Inferior parietal cortex (tissue), 1 donor: ENCODE measurements around the gene SH2D4B.

Experiments
- DNase-seq: peaks from one replicate; pipeline ENCODE4 v3.0.0-alpha.2; 2016; ENCODE audit errors: extremely low spot score

Gene SH2D4B

DNA sequence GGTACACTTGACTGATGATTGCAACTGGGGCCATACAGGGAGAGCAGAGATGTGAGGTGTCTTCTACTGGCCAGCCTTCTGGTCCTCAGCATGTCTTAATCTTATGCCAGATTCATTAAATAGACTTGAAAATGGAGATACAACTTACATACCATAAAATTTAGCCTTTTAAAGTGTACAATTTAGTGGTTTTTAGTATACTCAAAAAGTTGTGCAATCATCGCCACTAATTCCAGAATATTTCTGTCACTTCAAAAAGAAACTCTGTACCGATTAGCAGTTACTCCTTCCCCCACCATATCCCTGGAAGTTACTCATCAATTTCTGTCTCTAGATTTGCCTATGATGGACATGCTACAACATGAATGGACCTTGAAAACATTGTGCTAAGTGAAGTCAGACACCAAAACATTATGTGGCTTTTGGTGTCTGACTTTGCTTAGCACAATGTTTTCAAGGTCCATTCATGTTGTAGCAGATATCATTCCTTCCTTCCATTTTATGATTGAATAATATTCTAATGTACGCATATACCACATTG lies 53.0 kb downstream of the SH2D4B start:
- no peak for DNase-seq

DNA sequence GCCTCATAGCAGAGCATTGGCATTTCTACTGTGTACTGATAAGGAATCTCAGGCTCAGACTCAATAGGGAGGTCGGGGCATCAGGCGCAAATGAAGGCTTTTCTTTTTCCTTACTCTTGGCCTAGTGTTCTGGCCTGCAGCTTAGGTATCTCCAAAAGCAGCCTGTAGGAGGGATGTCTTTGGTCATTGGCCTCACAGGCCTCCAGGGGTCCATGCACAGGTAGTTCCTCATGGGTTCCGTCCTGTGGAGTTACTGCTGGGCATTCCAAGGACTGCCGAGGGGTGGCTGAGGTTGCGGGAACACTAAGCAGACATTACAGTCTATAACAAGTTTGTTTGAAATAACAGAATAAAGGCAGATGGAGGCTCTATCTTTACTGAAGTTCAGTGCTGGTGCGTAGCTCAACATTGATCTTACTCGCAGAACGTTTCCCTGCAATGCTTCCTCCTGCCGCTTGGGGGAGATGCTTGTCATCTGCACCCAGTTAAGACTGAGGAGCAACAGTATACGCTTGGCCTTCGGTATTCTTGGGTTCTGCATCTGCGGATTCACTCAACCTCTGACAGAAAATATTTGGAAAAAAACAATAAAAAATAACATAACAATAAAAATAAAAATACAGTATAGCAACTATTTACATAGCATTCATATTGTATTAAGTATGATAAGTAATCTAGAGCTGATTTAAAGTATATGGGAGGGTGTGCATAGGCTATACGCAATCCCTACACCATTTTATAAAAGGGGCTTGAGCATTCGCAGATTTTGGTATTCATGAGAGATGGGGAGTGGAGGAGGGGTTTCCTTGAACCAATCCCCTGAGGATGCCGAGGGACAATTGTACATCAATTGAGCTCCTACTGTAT lies 58.9 kb downstream of the SH2D4B start:
- no peak for DNase-seq

DNA sequence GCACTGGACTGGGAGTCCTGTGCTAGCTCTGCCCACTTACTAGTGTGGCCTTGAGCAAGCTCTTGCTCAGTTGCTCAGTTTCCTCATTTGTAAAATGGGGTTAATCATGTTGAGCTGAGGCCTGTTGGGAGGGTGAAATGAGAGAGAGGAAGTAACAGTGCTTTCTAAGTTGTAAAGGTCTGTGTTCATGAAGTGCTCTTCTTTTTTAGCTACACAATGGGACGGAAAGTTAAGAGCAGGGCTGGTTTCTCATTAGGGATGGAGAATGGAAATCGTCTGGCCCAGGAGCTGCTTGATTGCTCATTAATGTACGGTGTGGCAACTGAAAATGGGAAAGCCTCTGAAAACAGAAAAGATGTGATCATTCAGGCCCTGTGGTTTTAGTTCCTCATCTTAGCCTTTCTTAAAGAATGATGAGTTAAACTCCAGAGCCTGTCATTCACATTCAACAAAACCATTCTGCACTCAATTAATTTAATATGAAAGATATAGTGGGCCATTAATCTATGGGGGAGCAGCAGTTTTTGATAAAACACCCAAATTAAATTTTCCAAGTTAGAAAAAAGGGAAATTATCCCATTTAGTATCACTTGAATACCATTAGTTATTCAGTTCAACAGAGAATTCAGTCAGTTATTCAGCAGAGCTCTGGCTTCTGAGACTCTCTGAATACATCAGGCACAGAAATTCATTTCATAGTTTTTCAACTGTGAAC lies 60.5 kb downstream of the SH2D4B start:
- DNase-seq, result no peak

DNA sequence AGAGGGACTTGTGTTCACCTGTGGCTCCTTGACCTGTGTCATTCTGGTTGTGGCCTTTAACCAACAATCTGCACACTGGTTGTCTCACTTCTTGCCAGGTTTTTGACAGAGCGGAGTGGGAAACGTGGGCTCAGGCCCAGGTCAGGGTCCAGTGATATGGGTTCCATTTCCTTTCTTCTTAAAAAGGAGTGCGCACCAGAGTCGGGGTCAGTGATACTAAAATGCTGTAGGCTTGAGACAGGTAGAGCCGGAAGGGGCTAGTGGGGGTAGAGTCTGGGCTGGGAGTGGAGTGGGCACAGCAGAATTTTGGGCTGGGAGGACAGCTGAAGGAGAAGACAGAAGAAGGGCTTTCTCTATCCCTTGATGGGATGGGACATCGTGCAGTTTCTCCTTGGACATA lies 61.2 kb downstream of the SH2D4B start:
- no peak for DNase-seq

DNA sequence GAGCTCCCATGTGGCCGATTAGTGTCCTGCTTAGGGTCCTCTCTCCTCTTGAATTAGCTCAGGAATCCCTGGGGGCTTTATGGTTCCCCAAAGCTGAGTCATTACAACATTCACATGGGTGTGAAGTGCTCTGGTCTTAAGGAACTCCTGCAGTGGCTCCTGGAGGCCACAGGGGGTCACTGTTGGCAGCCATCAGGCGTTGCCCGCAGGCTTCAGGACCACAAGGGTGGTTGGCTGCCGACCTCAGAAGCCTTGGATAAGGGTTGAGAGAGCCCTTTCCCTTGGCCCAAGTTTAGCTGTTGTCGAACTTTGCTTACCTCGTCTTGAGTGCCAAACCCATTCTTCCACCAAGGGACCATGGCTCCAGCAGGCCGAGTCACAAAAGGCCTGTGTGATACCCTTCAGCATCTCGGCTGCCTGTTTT lies 61.7 kb downstream of the SH2D4B start:
- peak; percentile 49 for DNase-seq

DNA sequence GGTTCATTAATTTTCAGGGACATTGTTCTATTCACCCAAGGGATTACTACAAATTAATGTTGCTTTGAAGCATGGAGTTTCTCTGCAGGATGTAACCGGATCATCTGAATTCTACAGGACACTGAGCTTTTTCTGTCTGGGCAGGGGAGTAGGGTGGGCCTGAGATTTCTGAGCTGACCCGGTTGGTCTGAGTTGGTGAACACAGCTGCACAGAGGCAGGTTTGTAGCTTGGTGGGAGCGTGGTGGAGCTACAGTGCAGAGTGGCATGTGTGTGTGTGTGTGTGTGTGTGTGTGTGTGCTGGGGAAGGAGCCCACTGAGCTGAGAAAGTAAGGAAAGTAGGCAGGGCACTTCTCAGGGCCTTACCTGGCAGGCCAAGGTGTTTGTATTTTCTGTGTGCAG lies 62.6 kb downstream of the SH2D4B start:
- no peak for DNase-seq

DNA sequence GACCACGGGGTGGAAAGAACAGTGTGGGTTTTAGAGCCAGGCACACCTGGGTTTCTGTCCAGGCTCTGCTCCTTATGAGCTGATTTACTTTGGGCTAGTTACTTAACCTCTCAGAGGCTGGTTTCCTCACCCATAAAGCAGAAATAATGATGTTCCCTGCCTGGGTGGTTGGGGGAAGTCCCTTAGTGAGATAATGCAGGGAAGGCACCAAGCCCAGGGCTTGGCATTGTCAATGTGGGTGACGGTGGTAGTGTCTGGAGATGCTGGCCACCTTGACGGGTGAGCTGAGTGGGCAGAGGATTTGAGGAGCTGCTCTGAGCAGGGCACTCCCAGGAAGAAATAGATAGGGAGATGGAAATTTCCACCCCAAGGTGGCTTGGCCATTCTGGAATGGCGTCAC lies 65.2 kb downstream of the SH2D4B start:
- no peak for DNase-seq

DNA sequence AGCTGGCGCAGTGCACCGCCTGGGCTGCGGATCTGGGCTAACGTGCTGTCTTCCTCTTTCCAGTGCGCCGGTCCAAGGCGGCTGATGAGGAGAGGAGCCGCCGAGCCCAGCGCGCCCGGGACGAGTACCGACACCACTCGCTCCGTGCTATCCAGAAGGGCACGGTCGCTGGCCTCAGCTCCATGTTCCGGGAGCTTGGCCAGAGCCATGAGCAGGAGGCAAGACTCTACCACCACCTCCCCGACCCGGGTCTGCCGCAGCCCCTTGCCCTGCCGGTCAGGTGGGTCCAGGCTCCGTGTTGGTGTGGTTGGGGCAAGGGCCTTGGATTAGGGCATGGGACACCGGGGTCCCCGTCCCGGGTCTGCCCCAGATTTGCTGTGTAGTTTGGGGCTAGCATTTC lies 65.8 kb downstream of the SH2D4B start:
- DNase-seq, result no peak

DNA sequence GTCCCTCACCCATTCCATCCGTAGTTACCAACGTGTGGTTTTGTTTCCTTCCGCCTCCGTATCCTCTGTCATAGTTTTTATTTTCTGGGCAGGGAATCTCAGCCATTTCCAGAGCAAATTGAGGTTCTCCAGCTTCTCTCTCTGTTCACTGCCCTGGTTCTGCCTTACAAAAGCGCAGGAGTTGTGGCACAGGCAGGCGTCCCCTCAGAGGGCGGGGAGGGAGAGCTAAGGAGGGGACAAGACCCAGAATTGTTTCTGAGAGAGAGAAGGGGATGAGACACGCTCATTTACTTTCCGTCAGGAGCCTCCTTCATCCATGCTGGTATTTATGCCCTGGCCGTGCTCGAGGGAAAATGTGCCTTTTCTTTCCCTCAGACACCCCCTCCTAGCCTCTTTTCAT lies 71.0 kb downstream of the SH2D4B start:
- DNase-seq, result no peak

DNA sequence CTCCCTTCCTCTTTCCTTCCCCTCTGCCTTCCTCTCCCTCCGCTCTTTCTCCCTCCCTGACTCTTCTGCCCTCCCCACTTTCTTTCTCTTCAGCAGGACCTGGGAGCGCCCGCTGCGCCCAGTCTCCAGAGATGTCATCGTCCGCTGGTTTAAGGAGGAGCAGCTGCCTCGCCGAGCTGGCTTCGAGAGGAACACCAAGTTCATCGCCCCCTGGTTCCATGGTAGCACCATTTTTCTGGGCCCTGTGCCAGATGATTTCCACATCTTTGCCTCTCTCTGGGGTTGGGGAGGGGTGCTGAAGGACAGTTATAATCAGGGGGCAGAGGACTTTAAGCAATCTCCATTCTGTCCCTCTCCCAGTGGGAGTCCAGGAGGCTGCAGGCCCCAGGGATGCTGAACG lies 71.6 kb downstream of the SH2D4B start:
- no peak for DNase-seq

DNA sequence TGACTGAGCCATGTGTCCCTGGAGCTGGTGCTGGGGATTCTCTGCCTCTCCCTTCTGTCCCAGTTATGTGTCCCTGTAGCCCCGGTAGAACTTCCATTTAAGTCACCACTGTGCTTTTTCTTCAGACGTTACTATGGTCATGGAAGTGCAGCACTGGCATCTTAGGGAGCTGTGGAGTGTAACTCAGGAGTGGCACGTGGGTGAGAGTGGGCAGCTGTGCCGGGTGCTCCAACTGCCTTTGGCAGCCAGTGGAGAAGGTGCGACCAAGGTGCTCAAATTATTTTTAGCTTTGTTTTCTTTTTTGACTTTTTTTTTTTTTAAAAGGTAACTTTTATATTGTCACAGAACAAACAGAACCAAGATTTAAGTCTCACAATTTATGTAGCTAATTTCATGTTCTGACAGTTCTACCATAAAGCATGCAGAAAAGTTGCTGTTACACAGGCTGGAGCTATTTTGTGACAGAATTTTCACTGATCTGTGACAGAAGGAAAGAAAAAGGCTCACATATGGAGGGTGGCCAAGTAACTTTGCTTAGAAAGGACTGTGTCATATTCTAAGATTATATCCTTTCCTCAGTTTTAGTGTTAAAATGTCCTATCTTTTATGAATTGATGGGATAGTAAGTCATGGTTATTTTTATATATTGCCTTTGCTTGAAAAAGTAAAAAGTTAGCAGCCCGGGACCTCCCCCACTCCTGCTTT lies 73.9 kb downstream of the SH2D4B start:
- DNase-seq, result peak; percentile 38

DNA sequence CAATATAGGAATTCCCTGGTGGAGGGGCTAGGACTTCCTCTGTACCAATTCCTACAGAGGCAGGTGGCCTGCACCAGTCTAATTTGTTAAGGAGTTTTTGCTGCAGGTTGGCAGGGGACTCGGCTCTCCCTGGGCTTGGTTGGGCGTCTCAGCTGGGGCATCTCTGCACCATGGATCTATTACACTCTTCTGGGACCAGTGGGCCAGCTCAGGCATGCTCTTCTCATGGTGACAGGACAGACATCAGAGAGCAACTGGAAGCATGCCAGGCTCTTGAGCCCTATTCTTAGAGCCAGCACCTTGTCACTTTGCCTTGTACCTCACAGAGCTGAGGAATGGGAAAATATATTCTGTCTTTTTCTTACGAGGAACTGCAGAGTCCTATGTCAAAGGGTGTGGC lies 74.6 kb downstream of the SH2D4B start:
- no peak for DNase-seq

DNA sequence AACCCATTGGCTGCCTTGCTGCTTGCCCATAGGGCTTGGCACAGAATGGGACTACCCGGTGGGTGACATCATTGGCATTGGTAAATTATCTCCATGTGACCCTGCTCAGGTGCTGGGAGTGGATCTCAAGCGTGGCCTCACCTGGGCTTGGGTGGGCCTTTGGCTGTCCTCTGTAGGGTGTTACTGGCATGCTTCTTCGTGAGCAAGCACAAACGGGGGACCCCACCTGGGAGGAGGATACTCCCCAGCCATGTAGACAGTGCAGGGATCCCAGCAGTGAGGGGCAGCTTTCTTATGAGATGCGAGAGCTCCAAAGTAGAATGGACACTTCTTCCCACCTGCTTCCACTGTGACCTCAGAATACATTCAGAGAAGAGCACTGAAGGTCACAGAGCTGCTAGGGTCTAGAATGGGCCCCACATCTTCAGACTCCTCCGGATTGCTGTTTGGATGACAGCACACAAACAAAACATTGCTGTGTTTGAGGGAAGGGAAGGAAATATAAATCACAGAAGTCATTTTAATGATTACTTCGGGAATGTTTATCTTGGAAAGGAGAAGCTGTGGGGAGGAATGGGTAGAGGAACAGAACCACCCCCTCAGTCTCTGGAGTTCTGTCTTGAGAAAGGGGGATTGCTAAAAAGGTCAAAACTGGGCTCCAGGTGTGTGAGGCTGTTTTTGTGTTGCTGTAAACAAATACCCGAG lies 75.9 kb downstream of the SH2D4B start:
- DNase-seq, result no peak

DNA sequence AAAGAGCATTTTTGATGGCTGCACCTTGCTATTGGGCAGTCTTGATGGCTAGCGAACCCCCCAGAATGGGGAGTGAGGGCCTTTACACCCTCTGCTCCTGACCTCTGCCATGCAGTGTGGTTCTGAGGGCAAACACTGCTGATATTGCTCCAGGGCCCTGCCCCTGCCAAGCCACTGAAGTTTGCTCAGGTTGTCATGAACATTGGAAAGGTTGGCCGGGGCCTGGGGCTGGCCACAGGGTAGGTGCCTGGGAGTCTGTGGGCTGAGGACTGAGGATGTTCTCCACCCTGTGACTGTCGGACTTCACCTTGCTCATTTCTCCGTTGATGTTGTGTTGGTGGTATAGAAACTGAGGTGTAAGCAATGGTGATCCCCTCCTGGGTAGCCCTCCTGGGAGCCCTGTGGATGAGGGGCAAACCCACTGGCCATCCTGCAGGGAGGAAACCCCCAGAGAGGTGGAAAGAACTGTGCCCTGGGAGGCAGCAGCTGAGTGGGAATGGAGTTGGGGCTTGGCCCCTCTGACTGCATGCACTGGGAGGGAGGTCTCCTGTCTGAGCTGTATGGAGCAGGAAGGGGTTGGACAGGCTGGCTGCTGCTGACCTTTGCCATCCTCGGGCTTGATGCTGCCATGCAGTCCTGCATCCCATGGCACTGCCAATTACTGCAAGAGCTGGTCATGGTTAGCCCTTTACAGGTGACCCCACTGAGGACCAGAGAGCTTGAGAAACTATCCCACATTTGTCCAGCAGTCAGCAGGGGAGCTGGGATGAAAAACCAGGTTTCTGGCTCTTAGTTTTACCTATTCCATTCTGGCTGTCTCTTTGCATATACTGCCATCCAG lies 77.1 kb downstream of the SH2D4B start:
- DNase-seq, result no peak

DNA sequence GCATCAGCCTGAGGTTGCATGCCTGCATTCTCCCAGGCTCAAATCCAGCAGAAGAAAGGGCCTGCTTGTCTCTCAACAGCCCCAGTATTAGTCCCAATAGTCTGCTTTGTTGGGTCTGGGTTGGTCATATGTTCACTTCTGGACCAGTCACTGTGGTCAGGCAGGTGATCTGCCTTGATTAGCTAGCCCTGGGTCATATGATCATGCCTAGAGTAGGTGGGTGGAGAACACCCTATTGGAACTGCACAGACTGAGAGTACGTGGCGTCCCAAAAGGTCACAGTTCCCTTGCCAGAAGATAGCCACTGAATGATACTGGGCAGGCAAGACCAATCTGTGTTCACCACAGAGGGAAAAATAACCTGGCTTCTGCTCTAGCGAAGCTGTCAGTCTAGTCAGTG lies 80.1 kb downstream of the SH2D4B start:
- DNase-seq, result no peak

DNA sequence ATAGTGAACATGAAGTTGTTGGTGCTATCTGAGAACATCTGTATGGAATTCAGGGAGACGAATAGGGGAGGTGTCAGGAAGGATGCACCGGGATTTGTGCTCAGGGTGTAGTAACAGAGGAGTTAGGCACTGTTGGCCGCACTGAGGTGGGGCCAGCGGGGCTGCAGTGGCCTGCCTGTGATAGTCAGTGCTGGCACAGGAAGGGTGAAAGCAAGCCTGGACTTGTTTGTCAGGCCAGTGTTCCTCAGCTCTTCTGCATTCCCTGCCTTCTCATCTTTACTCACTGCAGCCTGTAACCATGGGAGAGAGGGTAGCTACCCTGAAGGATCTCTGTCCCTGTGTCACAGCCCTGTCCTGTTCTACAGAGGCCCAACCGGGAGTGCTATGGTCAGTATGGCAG lies 81.3 kb downstream of the SH2D4B start:
- DNase-seq, result no peak

DNA sequence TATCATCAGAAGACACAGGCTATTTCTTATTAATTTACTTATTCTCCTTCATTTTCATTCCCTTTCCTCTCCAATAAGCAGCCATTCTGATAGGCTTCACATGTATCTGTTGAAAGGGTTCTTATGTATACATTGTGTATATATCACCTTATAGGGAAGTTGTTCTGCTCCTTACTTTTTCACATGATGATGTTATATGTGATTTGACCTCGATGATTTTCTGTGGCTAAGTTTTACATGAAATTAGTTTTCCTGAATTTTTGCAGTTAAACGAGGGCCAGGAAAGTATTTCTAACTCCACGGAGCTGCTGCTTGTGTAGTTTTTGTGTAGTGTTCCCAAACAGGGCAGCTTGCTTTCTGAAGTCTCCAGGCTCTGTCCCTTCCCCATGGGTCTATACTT lies 84.5 kb downstream of the SH2D4B start:
- no peak for DNase-seq

DNA sequence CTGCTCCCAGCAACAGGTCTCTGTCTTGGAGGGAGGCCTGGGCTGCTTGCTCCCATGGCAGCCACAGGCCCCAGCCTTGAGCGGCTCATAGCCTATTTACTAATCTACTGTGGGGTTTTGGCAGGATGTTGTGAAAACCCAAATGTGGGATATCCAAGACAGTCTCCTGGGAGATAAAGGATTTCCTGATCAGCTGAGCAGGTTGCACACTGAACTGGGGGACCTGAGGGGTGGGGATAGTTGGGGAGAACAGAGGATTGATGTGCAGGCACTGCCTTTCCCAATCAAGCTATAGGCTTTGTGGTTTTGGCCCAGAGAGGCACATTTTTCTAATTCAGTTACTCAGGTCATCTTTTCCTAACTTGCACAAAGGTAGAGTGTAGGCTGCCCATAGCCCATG lies 92.6 kb downstream of the SH2D4B start:
- no peak for DNase-seq

DNA sequence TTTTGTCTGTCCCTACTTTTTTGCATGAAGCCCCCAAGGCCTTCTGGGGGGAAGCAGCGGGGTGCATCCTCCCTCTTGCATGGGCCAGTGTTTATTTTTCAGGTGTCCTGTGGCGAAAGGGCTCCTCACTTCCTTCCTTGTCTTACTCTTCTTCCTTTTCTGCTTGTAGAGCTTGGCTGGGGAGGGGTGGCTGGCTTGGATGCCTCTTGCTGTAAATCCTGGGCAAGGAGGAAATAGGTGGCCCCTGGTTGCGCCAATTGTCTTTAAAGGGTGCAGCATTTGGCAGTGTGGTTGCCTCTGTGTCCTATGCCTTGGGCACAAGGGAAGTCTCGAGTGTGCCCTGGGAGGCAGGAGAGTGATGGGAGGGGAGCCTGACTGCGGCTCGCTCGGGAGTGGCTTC lies 95.0 kb downstream of the SH2D4B start:
- DNase-seq, result no peak

DNA sequence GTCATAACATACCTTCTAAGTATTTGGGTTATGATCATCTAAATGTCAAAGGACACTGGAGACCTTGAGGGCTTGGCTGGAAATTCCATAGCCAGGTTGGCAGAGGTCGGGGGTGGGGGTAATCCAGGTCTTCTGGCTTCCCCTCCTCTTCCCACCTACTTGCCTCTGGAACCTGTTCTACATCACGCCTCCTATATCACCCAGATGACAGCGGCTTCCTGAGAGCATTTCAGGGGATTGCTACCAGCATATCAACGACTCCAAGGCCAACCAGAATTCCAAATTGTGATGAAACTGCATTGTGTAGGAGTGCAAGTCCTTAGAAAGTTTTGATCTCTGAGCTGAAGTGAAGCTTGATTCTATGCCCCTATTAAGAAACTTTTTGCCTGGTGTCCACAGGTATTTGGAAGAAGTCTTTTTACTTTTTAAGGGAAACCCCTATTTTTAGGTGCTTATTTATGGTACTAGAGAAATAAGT lies 95.7 kb downstream of the SH2D4B start:
- no peak for DNase-seq

DNA sequence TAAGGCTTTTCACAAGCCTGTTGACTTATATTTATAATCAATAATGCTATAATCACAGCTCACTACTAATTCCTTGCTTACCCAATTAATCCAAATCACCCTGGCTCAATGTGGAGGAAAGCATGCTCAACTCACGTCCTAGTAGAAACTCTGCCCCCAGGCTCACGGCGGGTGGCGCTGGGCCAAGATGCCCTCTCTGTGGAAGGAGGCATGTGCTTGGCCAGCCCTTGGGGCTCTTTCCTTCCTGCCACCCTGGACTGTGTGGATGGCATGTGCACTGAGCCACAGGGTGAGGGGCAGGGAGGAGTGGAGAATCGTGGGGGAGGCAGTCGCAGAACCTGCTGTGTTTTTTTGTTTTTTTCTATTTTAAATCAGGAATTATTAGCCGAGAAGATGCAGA lies 96.2 kb downstream of the SH2D4B start:
- no peak for DNase-seq
